ENCODE results near the gene ADD3.

Gene ADD3

DNA sequence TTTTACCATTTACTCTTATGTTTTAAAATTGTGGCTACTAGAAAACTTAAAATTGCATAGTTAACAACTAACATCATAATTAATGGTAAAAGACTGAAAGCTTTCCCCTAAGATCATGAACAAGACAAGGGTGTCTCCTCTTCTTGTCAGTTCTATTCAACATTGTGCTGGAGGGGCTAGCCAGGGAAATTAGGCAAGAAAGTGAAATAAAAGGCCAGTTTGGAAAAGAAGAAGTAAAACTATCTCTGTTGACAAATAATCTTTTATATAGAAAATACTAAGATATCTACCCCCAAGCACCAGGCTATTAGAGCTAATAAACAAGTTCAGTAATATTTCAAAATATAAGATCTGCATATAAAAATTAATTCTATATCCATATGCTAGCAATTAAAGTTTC is 152.7 kb downstream of the ADD3 start:
- Histone ChIP-seq H3K9me3 (ENCODE audit: insufficient read depth, low read depth, low read length) (no peaks in the 10 kb centered on the region), H3K27me3 (ENCODE audit: insufficient read depth, low read length, poor library complexity, severe bottlenecking) (peaks cover 75% of the 10 kb centered on the region), H3K36me3 (ENCODE audit: insufficient read depth, low read length) (no peaks in the 10 kb centered on the region), H3F3A (ENCODE audit: low read depth) (no peaks in the 10 kb centered on the region), H3K4me3 (ENCODE audit: low read length, poor library complexity, severe bottlenecking) (no peak overlapping the region), H3K4me1 (ENCODE audit: insufficient read depth, low read length, poor library complexity, severe bottlenecking) (peaks cover 16% of the 10 kb centered on the region), H4K20me1 (ENCODE audit: insufficient read depth, low read length, poor library complexity, severe bottlenecking) (peaks cover 3% of the 10 kb centered on the region), H2AFZ (ENCODE audit: low read length) (no peak overlapping the region), H3K9me2 (replicated peaks; ENCODE audit: low read depth, low read length) (no peaks in the 10 kb centered on the region), H3K79me2 (ENCODE audit: insufficient read depth, low read length) (no peaks in the 10 kb centered on the region), H3K9ac (ENCODE audit: low read depth, low read length, poor library complexity, severe bottlenecking) (no peak overlapping the region), H3K4me2 (ENCODE audit: low read depth, low read length, poor library complexity, severe bottlenecking) (no peak overlapping the region)
- TF ChIP-seq, protein P1, sequence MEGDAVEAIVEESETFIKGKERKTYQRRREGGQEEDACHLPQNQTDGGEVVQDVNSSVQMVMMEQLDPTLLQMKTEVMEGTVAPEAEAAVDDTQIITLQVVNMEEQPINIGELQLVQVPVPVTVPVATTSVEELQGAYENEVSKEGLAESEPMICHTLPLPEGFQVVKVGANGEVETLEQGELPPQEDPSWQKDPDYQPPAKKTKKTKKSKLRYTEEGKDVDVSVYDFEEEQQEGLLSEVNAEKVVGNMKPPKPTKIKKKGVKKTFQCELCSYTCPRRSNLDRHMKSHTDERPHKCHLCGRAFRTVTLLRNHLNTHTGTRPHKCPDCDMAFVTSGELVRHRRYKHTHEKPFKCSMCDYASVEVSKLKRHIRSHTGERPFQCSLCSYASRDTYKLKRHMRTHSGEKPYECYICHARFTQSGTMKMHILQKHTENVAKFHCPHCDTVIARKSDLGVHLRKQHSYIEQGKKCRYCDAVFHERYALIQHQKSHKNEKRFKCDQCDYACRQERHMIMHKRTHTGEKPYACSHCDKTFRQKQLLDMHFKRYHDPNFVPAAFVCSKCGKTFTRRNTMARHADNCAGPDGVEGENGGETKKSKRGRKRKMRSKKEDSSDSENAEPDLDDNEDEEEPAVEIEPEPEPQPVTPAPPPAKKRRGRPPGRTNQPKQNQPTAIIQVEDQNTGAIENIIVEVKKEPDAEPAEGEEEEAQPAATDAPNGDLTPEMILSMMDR (conservative IDR thresholded peaks at IDR 0.05; ENCODE audit: low read length) = no peak
- TF ChIP-seq EZH2phosphoT487 (IDR thresholded peaks at IDR 0.05; ENCODE audit: borderline replicate concordance) = no peak

DNA sequence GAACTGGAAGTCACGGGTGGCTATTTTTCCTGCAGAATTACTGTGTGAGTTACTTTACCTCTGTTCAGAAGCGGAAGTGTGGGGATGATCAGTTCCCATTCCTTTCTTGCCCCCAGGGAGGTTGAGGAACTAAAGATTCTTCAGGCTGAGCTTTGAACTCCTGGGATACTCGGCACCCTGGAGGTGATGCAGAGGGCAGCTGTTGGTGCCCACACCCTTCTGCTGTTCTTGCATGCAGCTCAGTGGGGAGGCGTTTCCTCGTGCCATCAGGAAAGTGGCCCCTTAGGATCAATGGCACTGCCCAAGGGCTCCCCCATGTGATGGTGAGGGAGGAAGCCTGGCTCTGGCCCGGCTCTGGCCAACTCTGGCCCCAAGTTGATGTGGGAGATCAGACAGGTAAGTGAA is 155.0 kb downstream of the ADD3 start:
- TF ChIP-seq, protein P1 (conservative IDR thresholded peaks at IDR 0.05; ENCODE audit: low read length) = no peak
- no peak for TF ChIP-seq EZH2phosphoT487 (IDR thresholded peaks at IDR 0.05; ENCODE audit: borderline replicate concordance)
- Histone ChIP-seq H4K20me1 (ENCODE audit: insufficient read depth, low read length, poor library complexity, severe bottlenecking) (no peaks in the 10 kb centered on the region), H3K9me2 (replicated peaks; ENCODE audit: low read depth, low read length) (no peaks in the 10 kb centered on the region), H3K36me3 (ENCODE audit: insufficient read depth, low read length) (no peaks in the 10 kb centered on the region), H3K4me2 (ENCODE audit: low read depth, low read length, poor library complexity, severe bottlenecking) (no peak overlapping the region), H3K4me3 (ENCODE audit: low read length, poor library complexity, severe bottlenecking) (no peak overlapping the region), H3F3A (ENCODE audit: low read depth) (no peaks in the 10 kb centered on the region), H3K27me3 (ENCODE audit: insufficient read depth, low read length, poor library complexity, severe bottlenecking) (peaks cover 96% of the 10 kb centered on the region), H3K4me1 (ENCODE audit: insufficient read depth, low read length, poor library complexity, severe bottlenecking) (peaks cover 4% of the 10 kb centered on the region), H3K9ac (ENCODE audit: low read depth, low read length, poor library complexity, severe bottlenecking) (no peak overlapping the region), H3K9me3 (ENCODE audit: insufficient read depth, low read depth, low read length) (no peaks in the 10 kb centered on the region), H3K79me2 (ENCODE audit: insufficient read depth, low read length) (no peaks in the 10 kb centered on the region), H2AFZ (ENCODE audit: low read length) (no peak overlapping the region)

DNA sequence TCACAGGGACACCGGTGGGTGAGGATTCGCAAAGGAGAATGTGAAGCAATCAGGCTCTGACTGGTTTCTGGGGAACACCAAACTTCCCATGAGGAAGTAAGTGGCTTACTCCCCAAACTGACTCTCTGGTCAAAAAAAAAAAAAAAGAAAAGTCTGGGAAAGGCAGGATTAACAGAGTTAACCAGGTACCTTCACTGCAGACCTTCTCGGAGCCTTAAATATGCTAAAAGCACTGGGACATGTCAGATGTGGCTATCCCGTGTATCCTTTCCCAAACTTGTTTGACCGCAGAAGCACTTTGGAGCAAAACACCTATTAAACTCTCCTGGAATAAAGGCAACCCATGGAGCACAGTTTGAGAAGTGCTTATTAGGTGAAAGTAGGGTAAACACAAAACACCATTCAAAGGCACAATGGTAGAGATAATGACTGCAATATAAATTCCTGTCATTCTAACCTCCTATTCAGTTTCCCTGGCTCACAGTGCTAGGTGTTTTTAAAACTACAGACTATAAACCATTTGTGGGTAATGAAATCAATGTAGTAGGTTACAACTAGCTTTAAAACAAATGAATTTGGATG is 155.5 kb downstream of the ADD3 start:
- Histone ChIP-seq H3K27me3 (ENCODE audit: insufficient read depth, low read length, poor library complexity, severe bottlenecking) (peaks cover 96% of the 10 kb centered on the region), H3K4me3 (ENCODE audit: low read length, poor library complexity, severe bottlenecking) (no peak overlapping the region), H2AFZ (ENCODE audit: low read length) (no peak overlapping the region), H3K4me1 (ENCODE audit: insufficient read depth, low read length, poor library complexity, severe bottlenecking) (no peaks in the 10 kb centered on the region), H3K9ac (ENCODE audit: low read depth, low read length, poor library complexity, severe bottlenecking) (no peak overlapping the region), H3K36me3 (ENCODE audit: insufficient read depth, low read length) (no peaks in the 10 kb centered on the region), H3K79me2 (ENCODE audit: insufficient read depth, low read length) (no peaks in the 10 kb centered on the region), H3F3A (ENCODE audit: low read depth) (no peaks in the 10 kb centered on the region), H3K4me2 (ENCODE audit: low read depth, low read length, poor library complexity, severe bottlenecking) (no peak overlapping the region), H4K20me1 (ENCODE audit: insufficient read depth, low read length, poor library complexity, severe bottlenecking) (no peaks in the 10 kb centered on the region), H3K9me2 (replicated peaks; ENCODE audit: low read depth, low read length) (no peaks in the 10 kb centered on the region), H3K9me3 (ENCODE audit: insufficient read depth, low read depth, low read length) (no peaks in the 10 kb centered on the region)
- TF ChIP-seq, protein P1 (conservative IDR thresholded peaks at IDR 0.05; ENCODE audit: low read length) = no peak
- TF ChIP-seq EZH2phosphoT487 (IDR thresholded peaks at IDR 0.05; ENCODE audit: borderline replicate concordance) = no peak
